PC-9 (cell line): ENCODE data around the gene RHCG. TPM values are rescaled to one million over a fixed set of nuclear protein-coding genes. Genes with fewer than 3 reads are reported as not detected.
A peak's percentile ranks its signal among the peaks of the same experiment; 100 is the strongest.

Source experiments
- BruUV-seq: library from RNA; stranded (reverse); fragments of 400-500 nt; replicated peaks from 2 replicates; lab custom pipeline; 2021; lab: Mats Ljungman, UMichigan
- CTCF ChIA-PET: fragments of 300-600 bp; sonication (Branson Sonifier 250); formaldehyde crosslinking; loops from one replicate; lab custom pipeline; 2022; ENCODE audit warnings: antibody characterized with exemption; lab: Charles Lee
- POLR2A ChIA-PET: fragments of 300-600 bp; sonication (Branson Sonifier 250); formaldehyde crosslinking; loops from one replicate; lab custom pipeline; 2022; ENCODE audit warnings: antibody characterized with exemption; ENCODE audit not compliant: unreplicated experiment; lab: Charles Lee
- DNase-seq, 2 experiments: peaks; one replicate each; pipeline versions ENCODE4 v3.0.0 to v3.0.0-alpha.2; 2015 to 2022; ENCODE audit warnings: mixed read lengths in 1 of 2
- H2AFZ ChIP-seq: fragments of 200-600 bp; sonication (generic); 2 replicates; pipeline ENCODE4 v1.8.1; 2017; ENCODE audit warnings: antibody characterized with exemption
- H3F3A ChIP-seq: fragments of 200-600 bp; sonication (generic); 2 replicates; pipeline ENCODE4 v1.8.1; 2017; ENCODE audit warnings: antibody characterized with exemption, mild to moderate bottlenecking, low read depth; ENCODE audit not compliant: insufficient read depth
- H3K27ac ChIP-seq: fragments of 200-600 bp; sonication (generic); 2 replicates; pipeline ENCODE4 v1.6.1; 2016; ENCODE audit warnings: mixed run types
- H3K27me3 ChIP-seq: fragments of 200-600 bp; sonication (generic); 2 replicates; pipeline ENCODE4 v1.6.1; 2016; ENCODE audit warnings: low read depth, mixed run types; ENCODE audit not compliant: insufficient read depth
- H3K36me3 ChIP-seq: fragments of 200-600 bp; sonication (generic); 2 replicates; pipeline ENCODE4 v1.6.1; 2016; ENCODE audit warnings: low read depth, mixed run types
- H3K4me1 ChIP-seq: fragments of 200-600 bp; sonication (generic); replicated peaks from 2 replicates; pipeline ENCODE4 v1.6.1; 2016; ENCODE audit warnings: mixed run types; ENCODE audit not compliant: insufficient read depth
- H3K4me2 ChIP-seq: fragments of 200-600 bp; sonication (generic); 2 replicates; pipeline ENCODE4 v1.6.1; 2017; ENCODE audit warnings: mixed run types
- H3K4me3 ChIP-seq: fragments of 200-600 bp; sonication (generic); 2 replicates; pipeline ENCODE4 v1.6.1; 2016; ENCODE audit warnings: mixed run types
- H3K79me2 ChIP-seq: fragments of 200-600 bp; sonication (generic); 2 replicates; pipeline ENCODE4 v1.6.1; 2017; ENCODE audit warnings: low read depth, mixed run types
- H3K9me2 ChIP-seq: fragments of 200-600 bp; sonication (generic); 2 replicates; pipeline ENCODE4 v1.8.1; 2017; ENCODE audit warnings: mild to moderate bottlenecking; ENCODE audit not compliant: insufficient read depth
- H3K9me3 ChIP-seq: fragments of 200-600 bp; sonication (generic); 2 replicates; pipeline ENCODE4 v1.8.1; 2016; ENCODE audit warnings: low read depth; ENCODE audit not compliant: insufficient read depth
- H4K20me1 ChIP-seq: fragments of 200-600 bp; sonication (generic); 2 replicates; pipeline ENCODE4 v1.8.1; 2017; ENCODE audit not compliant: insufficient read depth
- EZH2 ChIP-seq: fragments of 200-600 bp; sonication (generic); IDR thresholded peaks from 2 replicates; pipeline ENCODE4 v1.8.0; 2017; ENCODE audit warnings: antibody characterized with exemption, low read depth
- intact Hi-C: fragments of 100-400 bp; cut with micrococcal nuclease; formaldehyde crosslinking; loops from one replicate; pipeline ENCODE4 v1.10.0; 2022; ENCODE audit not compliant: unreplicated experiment
- total RNA-seq: library from RNA; stranded (reverse); gene quantifications from 2 replicates; pipeline ENCODE4 v1.2.3, GENCODE V29; 2021
- TF ChIP-seq, protein P1 (sequence below): fragments of 200-600 bp; sonication (generic); conservative IDR thresholded peaks from 2 replicates; pipeline ENCODE4 v1.6.1; 2017; ENCODE audit warnings: mixed run types, antibody characterized with exemption, mild to moderate bottlenecking, moderate library complexity

The RHCG gene
- total RNA-seq, 1 experiment from 2014 or later = 0.26 TPM

DNA sequence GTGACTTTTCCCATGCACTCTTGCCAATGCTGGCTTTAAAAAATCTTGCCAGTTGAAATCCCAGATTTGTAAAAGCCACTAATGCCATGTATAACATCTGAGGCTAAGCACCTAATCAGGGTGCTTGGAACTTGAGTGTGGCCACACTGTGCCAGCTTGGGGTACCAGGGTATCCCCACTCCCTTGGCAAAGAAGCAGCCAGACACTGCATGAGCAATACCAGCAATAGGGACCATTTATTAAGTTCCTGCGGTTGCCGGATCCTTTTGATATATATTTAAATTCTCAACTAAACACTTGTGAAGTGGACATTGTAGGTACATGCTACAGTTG is 2.2 kb upstream of the RHCG start:
- TF ChIP-seq, protein P1, sequence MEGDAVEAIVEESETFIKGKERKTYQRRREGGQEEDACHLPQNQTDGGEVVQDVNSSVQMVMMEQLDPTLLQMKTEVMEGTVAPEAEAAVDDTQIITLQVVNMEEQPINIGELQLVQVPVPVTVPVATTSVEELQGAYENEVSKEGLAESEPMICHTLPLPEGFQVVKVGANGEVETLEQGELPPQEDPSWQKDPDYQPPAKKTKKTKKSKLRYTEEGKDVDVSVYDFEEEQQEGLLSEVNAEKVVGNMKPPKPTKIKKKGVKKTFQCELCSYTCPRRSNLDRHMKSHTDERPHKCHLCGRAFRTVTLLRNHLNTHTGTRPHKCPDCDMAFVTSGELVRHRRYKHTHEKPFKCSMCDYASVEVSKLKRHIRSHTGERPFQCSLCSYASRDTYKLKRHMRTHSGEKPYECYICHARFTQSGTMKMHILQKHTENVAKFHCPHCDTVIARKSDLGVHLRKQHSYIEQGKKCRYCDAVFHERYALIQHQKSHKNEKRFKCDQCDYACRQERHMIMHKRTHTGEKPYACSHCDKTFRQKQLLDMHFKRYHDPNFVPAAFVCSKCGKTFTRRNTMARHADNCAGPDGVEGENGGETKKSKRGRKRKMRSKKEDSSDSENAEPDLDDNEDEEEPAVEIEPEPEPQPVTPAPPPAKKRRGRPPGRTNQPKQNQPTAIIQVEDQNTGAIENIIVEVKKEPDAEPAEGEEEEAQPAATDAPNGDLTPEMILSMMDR = no peak
- TF ChIP-seq EZH2 = no peak
- Histone ChIP-seq H3K9me3 (no peaks in the 10 kb centered on the region), H4K20me1 (no peaks in the 10 kb centered on the region), H3K79me2 (no peaks in the 10 kb centered on the region), H3K4me2 (peak overlapping the region; percentile 46), H3K27me3 (no peaks in the 10 kb centered on the region), H2AFZ (no peak overlapping the region), H3K4me1 (peaks cover 59% of the 10 kb centered on the region), H3K9me2 (no peaks in the 10 kb centered on the region), H3F3A (peaks cover 34% of the 10 kb centered on the region; the same call in 1 of the 2 replicates), H3K4me3 (no peak overlapping the region), H3K27ac (peak overlapping the region; percentile 69), H3K36me3 (no peaks in the 10 kb centered on the region)
- CTCF ChIA-PET = no interaction called here
- POLR2A ChIA-PET = interaction anchor here (0.5 kb wide), 1 partner anchor 369 kb away, joined by 4 read pairs; no protein-coding TSS in a partner anchor
- intact Hi-C loops = loop anchor here (5.0 kb wide), 1 partner anchor 394 kb away; the partner anchor contains the start of gene AP3S2
- BruUV-seq = no TSS peak
- no peak for DNase-seq

DNA sequence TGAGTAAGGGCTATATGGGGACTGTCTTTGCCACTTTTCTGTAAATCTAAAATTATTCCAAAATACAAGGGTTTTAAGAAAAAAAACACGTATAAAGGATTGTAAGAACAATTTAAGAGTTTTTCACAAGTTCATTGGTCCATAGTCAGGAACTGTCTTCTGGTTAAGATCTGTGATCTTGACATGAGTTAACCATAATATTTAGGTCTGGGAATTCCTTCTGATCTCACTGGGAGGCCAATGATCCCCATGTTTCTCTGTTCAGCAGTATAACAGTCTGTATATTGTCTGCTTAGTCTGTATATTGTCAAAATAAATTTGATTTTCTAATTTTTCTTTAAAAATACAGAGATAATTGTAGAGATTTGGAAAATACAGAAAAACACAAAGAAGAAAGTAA is 848 bp upstream of the RHCG start:
- TF ChIP-seq, protein P1 = no peak
- no peak for TF ChIP-seq EZH2
- Histone ChIP-seq H3K9me3 (no peaks in the 10 kb centered on the region), H2AFZ (no peak overlapping the region), H3K27me3 (no peaks in the 10 kb centered on the region), H3K4me2 (no peak overlapping the region), H3K4me3 (no peak overlapping the region), H3K4me1 (peaks cover 47% of the 10 kb centered on the region), H3K27ac (no peak overlapping the region), H3F3A (peaks cover 30% of the 10 kb centered on the region; the same call in 1 of the 2 replicates), H3K36me3 (no peaks in the 10 kb centered on the region), H3K9me2 (no peaks in the 10 kb centered on the region), H4K20me1 (no peaks in the 10 kb centered on the region), H3K79me2 (no peaks in the 10 kb centered on the region)
- ChIA-PET CTCF (interaction anchor here (0.6 to 0.7 kb wide), 2 partner anchors 123 to 857 kb away, joined by 3 to 5 read pairs; no protein-coding TSS in a partner anchor), POLR2A (no interaction called here)
- intact Hi-C loops = loop anchor here (5.0 kb wide), 1 partner anchor 395 kb away; the partner anchor contains the start of gene AP3S2
- no peak for DNase-seq
- BruUV-seq = no TSS peak

DNA sequence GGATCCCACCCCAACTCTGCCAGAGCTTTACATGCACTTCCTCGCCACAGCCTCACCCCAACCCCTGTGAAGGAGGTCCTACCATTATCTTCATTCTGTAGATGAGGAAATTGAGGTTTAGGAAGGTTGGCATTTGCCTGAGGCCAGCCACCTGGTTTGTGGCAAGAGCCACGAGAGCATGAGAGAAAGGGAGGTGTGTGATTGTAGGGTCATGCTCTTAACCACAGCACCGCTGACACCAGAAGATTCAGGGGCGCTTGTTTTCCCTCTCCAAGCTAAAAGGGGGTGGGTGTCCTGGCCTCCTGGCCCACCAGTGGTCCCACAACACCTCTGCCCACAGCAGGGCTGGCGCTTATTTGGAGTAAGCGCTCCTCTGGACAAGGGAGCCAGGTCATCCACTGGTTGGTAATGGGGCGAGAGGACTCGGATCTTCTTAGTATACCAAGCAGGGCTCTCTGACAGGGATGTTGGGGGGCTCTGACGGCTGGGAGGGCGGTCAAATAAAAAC is 691 bp downstream of the RHCG start:
- peak; percentile 51 to 89 for DNase-seq
- intact Hi-C loops = loop anchor here (1.0 to 5.0 kb wide), 4 partner anchors 36 to 397 kb away; partner anchors contain the start of genes AP3S2 and TICRR
- Histone ChIP-seq H2AFZ (no peak overlapping the region), H3K79me2 (no peaks in the 10 kb centered on the region), H3K9me3 (no peaks in the 10 kb centered on the region), H3K4me1 (peaks cover 36% of the 10 kb centered on the region), H3F3A (peaks cover 30% of the 10 kb centered on the region; the same call in 1 of the 2 replicates), H4K20me1 (no peaks in the 10 kb centered on the region), H3K27ac (no peak overlapping the region), H3K4me3 (no peak overlapping the region), H3K4me2 (no peak overlapping the region), H3K9me2 (no peaks in the 10 kb centered on the region), H3K36me3 (no peaks in the 10 kb centered on the region), H3K27me3 (no peaks in the 10 kb centered on the region)
- TF ChIP-seq, protein P1 = no peak
- TF ChIP-seq EZH2 = no peak
- ChIA-PET CTCF (interaction anchor here (0.6 kb wide), 2 partner anchors 1099 to 1376 kb away, joined by 3 read pairs; no protein-coding TSS in a partner anchor), POLR2A (no interaction called here)
- BruUV-seq = no TSS peak
